DOHH2 (cell line): Measurements from ENCODE around the gene EPHB2.
"Not testable (repeated sequence)": the region's sequence is repeated elsewhere in the genome, so short reads cannot be mapped to it uniquely, and the experiment has no call there.

ENCODE experiments used
- H3F3A ChIP-seq: fragments of 200-600 bp; sonication (generic), shearing (Covaris generic); 2 replicates; pipeline ENCODE4 v1.6.0; 2016; ENCODE audit warnings: antibody characterized with exemption, mild to moderate bottlenecking; ENCODE audit not compliant: control insufficient read depth, insufficient read depth
- H3K27ac ChIP-seq: fragments of 200-600 bp; sonication (generic); 2 replicates; pipeline ENCODE4 v1.5.1; 2014; ENCODE audit warnings: low read depth, mild to moderate bottlenecking, low read length, moderate library complexity
- H3K27me3 ChIP-seq: fragments of 200-600 bp; sonication (generic); 2 replicates; pipeline ENCODE4 v1.6.1; 2014; ENCODE audit warnings: mild to moderate bottlenecking, low read length, mixed read lengths; ENCODE audit not compliant: control insufficient read depth
- H3K36me3 ChIP-seq: fragments of 200-600 bp; sonication (generic); 2 replicates; pipeline ENCODE4 v1.6.1; 2014; ENCODE audit warnings: mild to moderate bottlenecking, low read length, moderate library complexity, mixed read lengths; ENCODE audit not compliant: control insufficient read depth
- H3K4me1 ChIP-seq: fragments of 200-600 bp; sonication (generic); 2 replicates; pipeline ENCODE4 v1.6.1; 2014; ENCODE audit warnings: mild to moderate bottlenecking, low read length, mixed read lengths; ENCODE audit not compliant: control insufficient read depth
- H3K4me2 ChIP-seq: fragments of 200-600 bp; sonication (generic); 2 replicates; pipeline ENCODE4 v1.6.0; 2014; ENCODE audit warnings: mild to moderate bottlenecking, low read length, moderate library complexity
- H3K4me3 ChIP-seq: fragments of 200-600 bp; sonication (generic); 2 replicates; pipeline ENCODE4 v1.5.1; 2014; ENCODE audit warnings: mild to moderate bottlenecking, low read length, mixed read lengths
- H3K79me2 ChIP-seq: fragments of 200-600 bp; sonication (generic); 2 replicates; pipeline ENCODE4 v1.6.1; 2014; ENCODE audit warnings: mild to moderate bottlenecking, low read length, mixed read lengths; ENCODE audit not compliant: control insufficient read depth
- H3K9me2 ChIP-seq: fragments of 200-600 bp; sonication (generic); replicated peaks from 2 replicates; pipeline ENCODE4 v1.6.1; 2014; ENCODE audit warnings: mild to moderate bottlenecking, low read length, mixed read lengths; ENCODE audit not compliant: control insufficient read depth
- H3K9me3 ChIP-seq: fragments of 200-600 bp; sonication (generic); 2 replicates; pipeline ENCODE4 v1.6.1; 2014; ENCODE audit warnings: antibody characterized with exemption, low read length, mixed read lengths; ENCODE audit not compliant: control insufficient read depth, insufficient read depth
- H4K20me1 ChIP-seq: fragments of 200-600 bp; sonication (generic); 2 replicates; pipeline ENCODE4 v1.6.0; 2014; ENCODE audit warnings: low read depth, mild to moderate bottlenecking, antibody characterized with exemption, low read length, moderate library complexity; ENCODE audit not compliant: control insufficient read depth, insufficient read depth
- EZH2phosphoT487 ChIP-seq: fragments of 200-600 bp; sonication (generic); IDR thresholded peaks from 2 replicates; pipeline ENCODE4 v1.6.1; 2017; ENCODE audit warnings: borderline replicate concordance, mild to moderate bottlenecking, antibody characterized with exemption, low read length, moderate library complexity, mixed read lengths
- TF ChIP-seq, protein P1 (sequence below): fragments of 200-600 bp; sonication (generic); IDR thresholded peaks from one replicate; pipeline ENCODE4 v1.5.1; 2014; ENCODE audit warnings: antibody characterized with exemption, mild to moderate bottlenecking, low read depth, low read length; ENCODE audit not compliant: poor library complexity, severe bottlenecking

EPHB2 gene

DNA sequence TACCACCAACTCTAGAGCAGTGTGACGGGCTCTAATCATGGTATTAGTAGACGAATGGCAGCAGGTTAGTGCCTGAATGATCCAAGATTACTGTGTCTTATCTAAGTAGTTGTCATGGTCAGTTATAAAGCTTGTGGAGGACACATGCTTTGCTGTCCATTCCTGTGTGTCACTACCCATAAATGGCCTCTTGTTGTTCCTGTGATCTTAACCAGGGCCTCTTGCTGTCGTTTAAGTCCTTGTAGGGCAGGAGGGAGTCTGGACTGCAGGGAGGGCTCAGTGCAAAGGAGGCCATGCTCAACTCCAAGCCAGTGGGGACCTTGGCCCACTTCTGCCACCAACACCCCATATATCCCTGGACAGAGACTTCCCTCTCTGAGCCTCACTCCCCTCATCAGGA is 130.5 kb downstream of the EPHB2 start:
- no peak overlapping the region for H3K4me2 ChIP-seq
- H3K27ac ChIP-seq, result no peak overlapping the region
- no peaks in the 10 kb centered on the region for H3K36me3 ChIP-seq
- H3K27me3 ChIP-seq, result peaks cover 10% of the 10 kb centered on the region; the same call in 1 of the 2 replicates
- H4K20me1 ChIP-seq, result no peaks in the 10 kb centered on the region
- H3K79me2 ChIP-seq, result no peaks in the 10 kb centered on the region
- H3F3A ChIP-seq, result no peaks in the 10 kb centered on the region
- no peak overlapping the region for H3K4me3 ChIP-seq
- H3K4me1 ChIP-seq, result no peaks in the 10 kb centered on the region
- no peaks in the 10 kb centered on the region for H3K9me2 ChIP-seq
- H3K9me3 ChIP-seq, result no peaks in the 10 kb centered on the region
- TF ChIP-seq, protein P1, sequence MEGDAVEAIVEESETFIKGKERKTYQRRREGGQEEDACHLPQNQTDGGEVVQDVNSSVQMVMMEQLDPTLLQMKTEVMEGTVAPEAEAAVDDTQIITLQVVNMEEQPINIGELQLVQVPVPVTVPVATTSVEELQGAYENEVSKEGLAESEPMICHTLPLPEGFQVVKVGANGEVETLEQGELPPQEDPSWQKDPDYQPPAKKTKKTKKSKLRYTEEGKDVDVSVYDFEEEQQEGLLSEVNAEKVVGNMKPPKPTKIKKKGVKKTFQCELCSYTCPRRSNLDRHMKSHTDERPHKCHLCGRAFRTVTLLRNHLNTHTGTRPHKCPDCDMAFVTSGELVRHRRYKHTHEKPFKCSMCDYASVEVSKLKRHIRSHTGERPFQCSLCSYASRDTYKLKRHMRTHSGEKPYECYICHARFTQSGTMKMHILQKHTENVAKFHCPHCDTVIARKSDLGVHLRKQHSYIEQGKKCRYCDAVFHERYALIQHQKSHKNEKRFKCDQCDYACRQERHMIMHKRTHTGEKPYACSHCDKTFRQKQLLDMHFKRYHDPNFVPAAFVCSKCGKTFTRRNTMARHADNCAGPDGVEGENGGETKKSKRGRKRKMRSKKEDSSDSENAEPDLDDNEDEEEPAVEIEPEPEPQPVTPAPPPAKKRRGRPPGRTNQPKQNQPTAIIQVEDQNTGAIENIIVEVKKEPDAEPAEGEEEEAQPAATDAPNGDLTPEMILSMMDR, result no peak
- no peak for TF ChIP-seq EZH2phosphoT487

DNA sequence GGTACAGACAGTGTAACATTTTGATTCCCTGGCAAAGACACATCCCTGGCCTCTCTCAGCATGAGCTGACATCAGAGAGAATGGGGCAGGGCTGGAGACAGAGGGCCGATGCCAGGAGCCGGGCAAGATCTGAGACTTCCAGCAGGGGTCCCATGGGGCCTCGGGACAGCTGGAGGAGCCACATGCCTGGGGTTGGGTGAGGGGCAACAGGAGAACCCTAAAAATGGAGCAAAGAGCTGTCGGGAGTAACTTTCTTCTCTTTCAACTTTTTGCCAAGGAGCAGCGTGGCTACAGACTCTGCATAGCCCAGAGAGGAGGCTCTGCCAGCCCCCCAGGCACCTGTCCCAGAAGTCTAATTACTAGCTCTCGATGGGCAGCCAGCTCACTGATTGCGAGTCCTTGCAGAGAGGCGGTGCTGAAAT is 131.2 kb downstream of the EPHB2 start:
- no peaks in the 10 kb centered on the region for H3K9me2 ChIP-seq
- TF ChIP-seq, protein P1, result no peak
- TF ChIP-seq EZH2phosphoT487, result no peak

DNA sequence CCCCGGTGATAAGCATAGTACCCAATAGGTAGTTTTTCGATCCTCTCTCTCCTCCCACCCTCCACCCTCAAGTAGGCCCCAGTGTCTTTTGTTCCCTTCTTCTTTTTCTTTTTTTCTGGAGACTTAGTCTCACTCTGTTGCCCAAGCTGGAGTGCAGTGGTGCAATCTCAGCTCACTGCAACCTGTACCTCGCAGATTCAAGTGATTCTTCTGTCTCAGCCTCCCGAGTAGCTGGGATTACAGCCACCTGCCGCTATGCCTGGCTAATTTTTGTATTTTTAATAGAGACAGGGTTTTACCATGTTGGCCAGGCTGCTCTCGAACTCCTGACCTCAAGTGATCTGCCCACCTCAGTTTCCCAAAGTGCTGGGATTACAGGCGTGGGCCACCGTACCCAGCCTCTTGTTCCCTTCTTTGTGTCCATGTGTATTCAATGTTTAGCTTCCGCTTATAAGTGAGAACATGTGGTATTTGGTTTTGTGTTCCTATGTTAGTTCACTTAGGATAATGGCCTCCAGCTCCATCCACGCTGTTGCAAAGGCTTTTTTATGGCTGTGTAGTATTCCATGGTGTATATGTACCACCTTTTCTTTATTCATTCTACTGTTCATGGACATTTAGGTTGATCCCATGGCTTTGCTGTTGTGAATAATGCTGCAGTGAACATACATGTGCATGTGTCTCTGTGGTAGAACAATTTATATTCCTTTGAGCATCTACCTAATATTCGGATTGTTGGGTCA is 133.0 kb downstream of the EPHB2 start:
- not testable (repeated sequence) for H3K4me2 ChIP-seq, H3K27me3 ChIP-seq, H3K9me3 ChIP-seq

More for the DNA sequence above, 131.2 kb downstream of the EPHB2 start:
- Histone ChIP-seq H3K36me3 (no peaks in the 10 kb centered on the region), H3K4me3 (no peak overlapping the region), H3K27ac (no peak overlapping the region), H4K20me1 (no peaks in the 10 kb centered on the region), H3K79me2 (no peaks in the 10 kb centered on the region), H3K27me3 (peaks cover 10% of the 10 kb centered on the region; the same call in 1 of the 2 replicates), H3K4me2 (no peak overlapping the region), H3K4me1 (no peaks in the 10 kb centered on the region), H3F3A (no peaks in the 10 kb centered on the region), H3K9me3 (no peaks in the 10 kb centered on the region)

DNA sequence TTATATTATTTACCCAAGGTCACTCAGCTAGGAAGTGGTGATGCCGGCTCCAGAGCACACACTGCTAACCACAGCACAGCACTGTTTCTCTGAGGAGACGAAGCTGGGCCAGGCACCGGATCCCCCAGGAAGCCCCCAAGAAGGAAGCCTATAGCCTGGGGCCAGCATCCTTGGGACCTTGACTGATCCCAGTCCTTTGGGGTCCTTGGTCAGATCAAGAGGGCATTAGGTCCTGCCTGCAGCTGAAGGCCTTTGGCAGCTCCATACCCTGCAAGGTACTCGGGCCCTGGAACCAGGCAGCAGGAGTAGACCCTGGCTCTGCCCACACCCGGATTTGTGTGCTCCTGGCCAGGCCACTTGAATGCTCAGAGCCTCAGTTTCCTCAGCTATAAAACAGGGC is 134.0 kb downstream of the EPHB2 start:
- no peak overlapping the region for H3K27ac ChIP-seq
- TF ChIP-seq, protein P1, result no peak
- TF ChIP-seq EZH2phosphoT487, result no peak
- H3K9me3 ChIP-seq, result no peaks in the 10 kb centered on the region
- no peak overlapping the region for H3K4me2 ChIP-seq
- H3K27me3 ChIP-seq, result peaks cover 4% of the 10 kb centered on the region; the same call in 1 of the 2 replicates
- no peaks in the 10 kb centered on the region for H3K79me2 ChIP-seq
- no peaks in the 10 kb centered on the region for H3F3A ChIP-seq
- no peaks in the 10 kb centered on the region for H4K20me1 ChIP-seq
- no peak overlapping the region for H3K4me3 ChIP-seq
- no peaks in the 10 kb centered on the region for H3K9me2 ChIP-seq
- no peaks in the 10 kb centered on the region for H3K36me3 ChIP-seq
- no peaks in the 10 kb centered on the region for H3K4me1 ChIP-seq

More for the DNA sequence above, 133.0 kb downstream of the EPHB2 start:
- not testable (repeated sequence) for H3K4me3 ChIP-seq, H3K4me1 ChIP-seq, H3K9me2 ChIP-seq, H3K27ac ChIP-seq, H3K79me2 ChIP-seq, H3F3A ChIP-seq, H3K36me3 ChIP-seq, H4K20me1 ChIP-seq
